ENCODE results near the gene PHLDA3.
A peak's percentile ranks its signal among the peaks of the same experiment; 100 is the strongest.

DNA sequence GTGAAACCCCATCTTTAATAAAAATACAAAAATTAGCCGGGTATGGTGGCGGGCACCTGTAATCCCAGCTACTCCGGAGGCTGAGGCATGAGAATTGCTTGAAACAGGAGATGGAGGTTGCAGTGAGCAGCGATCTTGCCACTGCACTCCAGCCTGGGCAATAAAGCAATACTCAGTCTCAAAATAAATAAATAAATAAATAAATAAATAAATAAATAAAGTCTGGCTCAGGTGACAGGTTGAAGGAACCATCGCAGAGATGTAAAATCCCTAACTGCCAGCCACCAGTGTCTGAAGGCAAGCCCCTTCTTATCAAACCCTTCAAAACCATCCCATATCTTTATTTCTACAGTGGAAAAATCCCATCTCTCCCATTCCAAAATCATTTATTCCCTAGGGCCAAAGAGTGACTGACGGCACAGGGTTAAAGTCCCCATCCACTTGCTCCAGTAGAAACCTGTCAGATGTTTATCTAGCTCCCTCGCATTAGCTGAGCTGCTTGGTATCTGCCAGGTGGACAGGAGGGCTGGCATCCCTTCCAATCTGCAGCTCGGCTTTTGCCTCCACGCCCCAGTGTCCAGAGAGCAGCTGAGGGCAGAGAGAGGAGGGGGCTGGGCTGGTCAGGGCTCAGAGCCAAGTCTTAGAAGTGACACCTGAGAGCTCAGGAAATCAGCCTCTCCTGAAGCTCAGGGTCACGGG lies 33.0 kb upstream of the PHLDA3 start:
- TF ChIP-seq, protein P1, sequence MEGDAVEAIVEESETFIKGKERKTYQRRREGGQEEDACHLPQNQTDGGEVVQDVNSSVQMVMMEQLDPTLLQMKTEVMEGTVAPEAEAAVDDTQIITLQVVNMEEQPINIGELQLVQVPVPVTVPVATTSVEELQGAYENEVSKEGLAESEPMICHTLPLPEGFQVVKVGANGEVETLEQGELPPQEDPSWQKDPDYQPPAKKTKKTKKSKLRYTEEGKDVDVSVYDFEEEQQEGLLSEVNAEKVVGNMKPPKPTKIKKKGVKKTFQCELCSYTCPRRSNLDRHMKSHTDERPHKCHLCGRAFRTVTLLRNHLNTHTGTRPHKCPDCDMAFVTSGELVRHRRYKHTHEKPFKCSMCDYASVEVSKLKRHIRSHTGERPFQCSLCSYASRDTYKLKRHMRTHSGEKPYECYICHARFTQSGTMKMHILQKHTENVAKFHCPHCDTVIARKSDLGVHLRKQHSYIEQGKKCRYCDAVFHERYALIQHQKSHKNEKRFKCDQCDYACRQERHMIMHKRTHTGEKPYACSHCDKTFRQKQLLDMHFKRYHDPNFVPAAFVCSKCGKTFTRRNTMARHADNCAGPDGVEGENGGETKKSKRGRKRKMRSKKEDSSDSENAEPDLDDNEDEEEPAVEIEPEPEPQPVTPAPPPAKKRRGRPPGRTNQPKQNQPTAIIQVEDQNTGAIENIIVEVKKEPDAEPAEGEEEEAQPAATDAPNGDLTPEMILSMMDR (IDR thresholded peaks at IDR 0.05) = no peak
- TF ChIP-seq POLR2A (IDR thresholded peaks at IDR 0.05) (no peak), POLR2AphosphoS5 (IDR thresholded peaks at IDR 0.05) (peak in 2 of 3 donors; percentile 19 to 34), EP300 (IDR thresholded peaks at IDR 0.05) (no peak)
